COLO829 (cell line): Measurements from ENCODE around the gene MCTP1.

ENCODE experiments used
- DNase-seq: peaks from one replicate; pipeline ENCODE4 v3.0.0; 2012; ENCODE audit warnings: low spot score

Gene MCTP1

DNA sequence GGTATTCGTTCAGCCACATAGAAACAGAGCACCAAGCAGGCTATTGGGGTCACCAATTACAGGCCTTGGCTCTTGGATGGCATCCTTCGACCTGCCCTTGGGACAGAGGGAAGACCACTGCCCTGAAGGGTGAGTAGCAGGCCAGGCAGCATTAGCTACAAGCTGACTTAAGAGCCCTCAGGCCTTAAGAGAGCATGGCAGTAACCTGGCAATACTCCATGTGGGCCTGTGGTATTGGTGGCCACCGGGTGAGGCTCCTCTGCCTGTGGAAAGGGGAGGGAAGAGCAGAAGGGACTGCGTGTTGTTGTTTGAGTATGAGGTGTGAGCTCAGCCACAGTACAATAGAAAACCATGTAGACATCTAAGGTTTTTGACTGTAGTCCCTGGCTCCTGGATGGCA, 170.6 kb downstream of the MCTP1 start:
- no peak for DNase-seq

GRCh38 chr5:95113489-95113888, 171.4 kb downstream of the MCTP1 start:
- DNase-seq = no peak

- DNase-seq = no peak
Measured at GRCh38 chr5:95111141-95111540, 173.8 kb downstream of the MCTP1 start.

DNA sequence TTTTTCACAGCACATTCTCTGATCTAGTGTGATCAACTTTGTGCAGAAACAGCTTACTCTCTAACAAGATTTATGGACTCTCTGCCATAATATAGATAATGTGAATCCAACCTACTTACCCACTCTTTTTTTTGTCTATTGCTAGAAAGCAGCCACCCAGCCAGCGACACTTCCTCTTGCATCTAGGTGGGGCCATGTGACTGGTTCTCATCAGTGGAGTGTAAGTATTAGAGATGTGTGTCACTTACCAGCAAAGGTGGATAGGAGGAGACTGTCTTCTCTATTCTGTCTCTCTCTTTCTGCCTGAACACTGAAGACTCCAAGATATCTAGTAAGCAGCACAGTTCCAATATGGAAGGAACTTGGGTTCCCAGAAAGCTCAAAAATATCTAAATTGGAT, 174.8 kb downstream of the MCTP1 start:
- DNase-seq = no peak

DNA sequence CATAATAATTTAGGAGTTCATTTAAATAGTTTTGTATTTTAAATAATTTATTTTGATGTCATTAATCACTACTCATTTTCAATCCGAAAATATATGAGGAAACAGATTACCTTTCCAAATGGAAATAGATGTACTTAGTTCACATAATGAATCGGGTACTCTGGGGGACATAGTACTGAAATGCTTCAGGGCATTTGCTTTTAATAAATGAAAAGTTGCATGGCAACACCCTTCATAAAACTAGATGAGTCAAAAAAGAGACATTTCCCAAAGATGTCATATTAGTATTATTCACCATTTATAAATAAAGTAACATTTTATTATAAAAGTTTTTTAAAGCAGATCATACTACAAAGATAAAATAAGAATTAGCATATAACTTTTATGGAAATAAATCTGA, 177.8 kb downstream of the MCTP1 start:
- no peak for DNase-seq

DNA sequence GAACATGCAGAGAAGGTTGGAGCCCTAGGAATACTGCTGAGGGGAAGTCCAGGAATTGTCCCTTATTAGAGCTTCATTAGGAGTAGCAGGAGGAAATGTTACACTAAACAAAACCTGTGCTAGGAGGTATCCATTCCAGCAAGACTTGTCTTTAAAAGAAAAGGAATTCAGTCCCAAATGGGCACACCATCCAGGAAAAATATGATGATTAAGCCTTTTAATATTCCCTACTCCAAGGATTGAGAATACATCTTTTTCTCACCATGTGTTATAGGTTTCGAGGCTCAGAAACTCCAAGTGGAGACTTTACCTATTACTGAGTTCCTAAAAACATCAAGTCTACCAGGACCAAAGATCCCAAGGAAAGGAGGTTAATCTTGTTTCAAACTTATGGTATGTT, 179.3 kb downstream of the MCTP1 start:
- no peak for DNase-seq

GRCh38 chr5:95102687-95103086, 182.2 kb downstream of the MCTP1 start:
- no peak for DNase-seq

GRCh38 chr5:95102080-95102479, 182.8 kb downstream of the MCTP1 start:
- no peak for DNase-seq

GRCh38 chr5:95100551-95100950, 184.3 kb downstream of the MCTP1 start:
- no peak for DNase-seq

GRCh38 chr5:95098012-95098411, 186.9 kb downstream of the MCTP1 start:
- DNase-seq = no peak

- no peak for DNase-seq
Measured at GRCh38 chr5:95093211-95093610, 191.7 kb downstream of the MCTP1 start.

- DNase-seq = no peak
Measured at GRCh38 chr5:95090774-95091173, 194.1 kb downstream of the MCTP1 start.

GRCh38 chr5:95087816-95088317, 197.0 kb downstream of the MCTP1 start:
- DNase-seq = no peak

DNA sequence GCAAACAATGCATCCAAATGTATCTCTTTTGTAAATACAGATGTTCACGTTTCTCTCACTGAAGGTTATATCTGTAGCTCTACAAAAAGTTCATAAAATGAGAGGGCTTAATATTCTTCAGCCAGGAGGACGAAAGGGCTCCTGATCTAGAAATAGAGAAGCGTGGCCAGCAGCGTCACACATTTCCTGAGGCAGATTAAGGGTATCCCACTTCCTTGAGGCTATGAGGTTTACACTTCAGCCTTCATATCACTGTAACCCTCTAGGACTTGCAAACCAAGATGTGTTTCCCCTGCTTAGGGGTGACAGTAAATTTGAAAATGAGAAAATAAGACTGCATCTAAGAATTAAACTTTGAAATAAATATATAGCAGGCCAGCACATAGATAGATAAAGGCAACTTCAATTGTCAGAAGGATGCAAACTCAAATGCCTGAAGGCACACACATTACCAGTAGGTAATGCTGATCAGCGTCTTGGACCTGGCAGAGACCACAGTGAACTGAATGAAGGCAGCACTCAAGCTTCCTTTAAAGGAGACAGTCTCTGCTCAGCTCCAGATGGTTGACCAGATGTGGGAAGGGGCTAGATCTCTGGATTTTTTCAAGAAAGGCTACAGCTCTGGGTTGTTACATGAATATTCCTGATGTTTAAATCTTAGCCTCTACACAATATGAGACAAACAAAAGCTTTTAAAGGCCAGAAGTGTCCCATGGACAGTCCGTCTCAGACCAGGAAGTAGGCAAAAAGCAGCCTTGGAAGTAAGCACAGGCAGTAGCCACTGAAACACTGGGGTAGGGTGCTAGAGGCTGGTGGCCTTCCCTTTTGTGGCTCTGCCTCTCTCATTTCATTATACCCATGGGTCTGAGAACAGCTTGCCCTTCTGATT, 197.7 kb downstream of the MCTP1 start:
- DNase-seq = no peak

GRCh38 chr5:95084757-95085156, 200.1 kb downstream of the MCTP1 start:
- no peak for DNase-seq

DNA sequence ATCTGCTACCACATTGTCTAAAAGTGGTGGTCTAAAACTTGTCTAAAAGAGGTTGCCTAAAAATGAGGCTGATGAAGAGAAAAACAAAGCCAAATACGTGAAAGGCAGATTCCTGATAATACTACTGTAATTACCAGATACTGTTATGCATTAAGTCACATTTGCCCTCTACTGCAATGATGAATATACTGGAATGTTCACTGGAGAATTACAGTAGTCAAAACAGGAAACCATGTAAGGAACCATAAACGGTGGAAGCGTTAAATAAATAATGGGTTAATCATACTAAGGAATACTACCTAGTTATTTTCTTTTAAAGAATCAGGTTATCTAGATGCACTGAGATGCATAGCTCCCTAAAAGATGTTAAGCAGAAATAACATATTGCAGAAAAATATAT, 201.3 kb downstream of the MCTP1 start:
- DNase-seq = no peak

DNA sequence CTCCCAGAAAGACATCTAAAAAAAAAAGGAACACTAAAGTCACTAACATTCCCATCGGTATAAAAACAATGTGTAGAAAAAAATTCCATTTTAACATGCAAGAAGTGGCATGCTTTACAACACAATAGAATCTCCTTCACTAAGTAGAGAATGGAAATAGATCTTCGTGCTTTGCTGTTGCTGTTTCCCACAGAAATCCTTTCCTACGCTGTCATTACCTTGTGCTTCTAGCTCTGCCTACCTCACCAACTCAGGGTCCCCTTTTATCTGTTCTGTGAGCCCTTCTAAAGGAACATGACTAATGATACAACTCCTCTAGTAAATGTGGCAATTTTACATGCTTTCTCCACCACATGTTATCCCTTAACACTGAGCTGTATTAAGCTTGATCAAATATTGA, 202.9 kb downstream of the MCTP1 start:
- DNase-seq = no peak

DNA sequence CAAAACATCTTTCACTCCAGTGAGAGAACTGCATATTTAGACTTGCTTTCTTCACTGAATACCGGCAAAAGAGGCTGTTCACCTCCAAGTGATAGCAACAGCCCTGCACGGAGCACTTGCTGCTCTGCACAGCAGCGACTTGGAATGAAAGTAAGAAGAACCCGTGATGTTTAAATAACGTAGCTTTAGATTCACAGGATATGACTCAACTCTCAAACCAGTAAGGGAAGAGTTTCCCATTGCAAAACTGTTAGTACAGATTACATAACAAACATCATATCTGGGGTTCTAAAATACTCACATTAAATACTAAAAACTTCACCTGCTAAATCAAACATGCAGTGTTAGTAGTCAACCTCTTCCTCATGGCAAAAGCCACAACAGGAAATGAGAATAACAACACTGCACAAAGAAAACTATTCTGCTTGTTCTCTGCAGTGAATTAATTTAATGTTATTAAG, 203.4 kb downstream of the MCTP1 start:
- DNase-seq = peak; percentile 47

- no peak for DNase-seq
Measured at GRCh38 chr5:95080441-95080840, 204.5 kb downstream of the MCTP1 start.

- no peak for DNase-seq
Measured at GRCh38 chr5:95080030-95080429, 204.9 kb downstream of the MCTP1 start.

DNA sequence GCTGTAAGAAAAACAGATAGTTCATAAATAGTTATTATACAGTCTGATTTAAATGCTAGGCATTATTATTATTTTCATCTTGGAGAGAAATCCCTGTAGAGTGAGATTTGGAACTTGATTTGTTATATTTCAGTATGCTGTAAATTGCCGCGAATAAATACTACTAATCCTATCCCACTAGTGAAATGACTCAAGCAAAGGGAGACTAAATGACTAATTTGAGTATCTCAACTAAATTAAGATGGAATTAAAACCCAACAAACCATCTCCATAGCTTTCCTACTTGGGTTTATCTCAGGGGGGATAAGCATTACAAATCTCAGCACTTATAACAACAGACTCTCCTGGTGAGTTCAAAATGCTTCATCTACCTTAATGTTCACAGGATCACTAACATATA, 206.0 kb downstream of the MCTP1 start:
- DNase-seq = no peak

DNA sequence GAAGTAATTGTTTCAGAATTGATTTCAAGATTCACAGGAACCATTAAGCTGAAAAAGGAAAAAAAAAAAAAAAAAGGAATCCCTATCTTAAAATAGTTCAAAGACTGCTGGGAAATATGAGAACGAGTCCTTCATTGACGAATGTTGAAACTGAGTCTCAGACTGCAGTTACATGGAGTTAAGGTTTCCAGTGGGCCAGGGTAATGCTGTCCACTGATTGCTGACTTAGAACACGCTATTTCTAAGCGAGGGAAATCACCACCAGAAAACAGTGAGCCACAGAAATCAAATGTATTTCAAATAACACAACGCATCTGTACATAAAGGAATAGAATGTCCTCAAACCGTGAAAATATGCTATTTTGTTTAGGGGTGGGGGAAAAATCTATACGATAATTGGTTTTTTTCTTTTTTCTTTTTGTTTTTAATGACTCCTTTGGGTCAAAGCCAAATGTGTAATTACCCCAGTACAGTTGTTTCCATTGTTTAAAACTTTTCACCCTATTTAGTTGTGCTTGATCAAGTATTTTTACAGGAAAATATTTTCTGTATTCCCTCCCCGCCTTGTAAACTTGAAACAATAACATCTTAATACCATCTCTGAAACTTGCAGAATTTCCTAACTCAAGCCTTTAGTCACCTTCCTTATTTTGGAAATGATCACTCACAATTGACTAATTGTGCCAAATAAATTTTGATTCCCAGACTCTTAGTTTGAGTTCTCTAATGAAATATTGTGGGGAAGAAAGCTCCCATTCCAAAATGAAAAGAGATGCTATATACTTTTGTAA, 208.3 kb downstream of the MCTP1 start:
- no peak for DNase-seq

- DNase-seq = no peak
Measured at GRCh38 chr5:95075111-95075510, 209.8 kb downstream of the MCTP1 start.
